ENCODE measurements around the gene STX8.

DNA sequence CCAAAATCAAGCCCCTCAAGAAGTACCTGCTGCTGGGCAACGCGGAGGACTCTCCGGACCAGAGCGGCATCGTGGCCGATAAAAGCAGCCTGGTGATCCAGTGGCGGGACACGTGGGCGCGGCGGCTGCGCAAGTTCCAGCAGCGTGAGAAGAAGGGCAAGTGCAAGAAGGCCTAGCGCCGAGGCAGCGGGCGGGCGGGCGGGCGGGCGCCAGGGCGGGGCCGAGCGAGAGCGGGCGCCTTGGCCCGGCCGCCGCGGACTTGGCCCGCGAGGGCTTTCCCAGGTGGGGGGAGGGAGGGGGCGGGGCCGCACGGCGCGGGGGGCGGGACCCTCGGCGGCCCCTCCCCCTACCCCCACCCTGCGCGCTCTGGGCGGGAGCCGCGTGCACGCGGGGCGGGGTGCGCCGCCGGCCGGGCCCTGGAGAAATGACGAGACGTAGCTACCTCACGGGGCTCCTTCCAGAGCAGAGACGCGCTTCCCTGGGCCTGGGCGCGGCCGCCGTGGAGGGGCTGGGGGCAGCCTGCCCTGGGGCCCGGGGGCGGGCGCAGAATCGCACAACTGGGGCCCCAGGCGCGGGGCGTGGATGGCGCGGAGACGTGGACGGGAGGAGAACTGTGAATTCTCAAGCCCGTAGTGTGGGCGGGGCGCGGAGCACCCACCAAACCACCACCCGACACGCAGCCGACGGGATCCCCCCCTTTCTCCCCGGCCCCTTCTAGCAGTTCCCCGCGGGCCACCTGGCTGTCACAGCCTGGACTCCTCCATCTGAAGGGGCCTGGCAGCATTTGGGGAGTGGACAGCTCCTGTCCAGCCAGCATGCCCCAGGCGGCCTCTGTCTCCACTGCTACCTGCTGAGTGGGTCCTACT, 335.6 kb downstream of the STX8 start:
- no peak for TF ChIP-seq POLR2A (IDR thresholded peaks at IDR 0.05)
- TF ChIP-seq, protein P1, sequence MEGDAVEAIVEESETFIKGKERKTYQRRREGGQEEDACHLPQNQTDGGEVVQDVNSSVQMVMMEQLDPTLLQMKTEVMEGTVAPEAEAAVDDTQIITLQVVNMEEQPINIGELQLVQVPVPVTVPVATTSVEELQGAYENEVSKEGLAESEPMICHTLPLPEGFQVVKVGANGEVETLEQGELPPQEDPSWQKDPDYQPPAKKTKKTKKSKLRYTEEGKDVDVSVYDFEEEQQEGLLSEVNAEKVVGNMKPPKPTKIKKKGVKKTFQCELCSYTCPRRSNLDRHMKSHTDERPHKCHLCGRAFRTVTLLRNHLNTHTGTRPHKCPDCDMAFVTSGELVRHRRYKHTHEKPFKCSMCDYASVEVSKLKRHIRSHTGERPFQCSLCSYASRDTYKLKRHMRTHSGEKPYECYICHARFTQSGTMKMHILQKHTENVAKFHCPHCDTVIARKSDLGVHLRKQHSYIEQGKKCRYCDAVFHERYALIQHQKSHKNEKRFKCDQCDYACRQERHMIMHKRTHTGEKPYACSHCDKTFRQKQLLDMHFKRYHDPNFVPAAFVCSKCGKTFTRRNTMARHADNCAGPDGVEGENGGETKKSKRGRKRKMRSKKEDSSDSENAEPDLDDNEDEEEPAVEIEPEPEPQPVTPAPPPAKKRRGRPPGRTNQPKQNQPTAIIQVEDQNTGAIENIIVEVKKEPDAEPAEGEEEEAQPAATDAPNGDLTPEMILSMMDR (IDR thresholded peaks at IDR 0.05): no peak
